ENCODE data around the gene CXorf38.
"Not testable (repeated sequence)": the region's sequence is repeated elsewhere in the genome, so short reads cannot be mapped to it uniquely, and the experiment has no call there.

The CXorf38 gene

GRCh38 chrX:40625294-40625693, 22.1 kb downstream of the CXorf38 start:
- no peak for DNase-seq (ENCODE audit: low read depth)

- no peak for DNase-seq (ENCODE audit: low read depth)
Observed at GRCh38 chrX:40623665-40624064, 23.7 kb downstream of the CXorf38 start.

GRCh38 chrX:40623139-40623536, 24.2 kb downstream of the CXorf38 start, which contains the start of gene MPC1L:
Gene MPC1L, plus strand, starts transcription at chrX:40623428. Its CDS starts 138 bp downstream, at chrX:40623566.
- no peak for DNase-seq (ENCODE audit: low read depth)

- no peak for DNase-seq (ENCODE audit: low read depth)
Observed at GRCh38 chrX:40622479-40623138, 24.8 kb downstream of the CXorf38 start.

DNA sequence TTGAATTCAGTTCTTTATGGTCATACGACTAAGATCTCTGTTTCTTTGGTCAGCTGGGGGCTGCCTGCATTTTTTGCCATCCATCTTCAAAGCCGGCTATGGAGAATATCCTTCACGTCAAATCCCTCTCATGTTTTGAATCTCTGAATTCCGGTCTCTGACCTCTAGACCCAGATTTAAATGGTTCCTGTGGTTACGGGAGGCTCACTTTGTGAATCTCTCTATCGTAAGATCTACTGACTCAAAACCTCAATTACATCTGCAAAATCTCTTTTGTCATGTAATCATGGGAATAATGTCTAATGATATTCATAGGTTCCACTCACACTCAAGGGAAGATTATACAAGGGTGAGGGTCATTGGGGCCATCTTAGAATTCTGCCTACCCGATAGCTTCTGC, 29.8 kb downstream of the CXorf38 start:
- no peak for DNase-seq (ENCODE audit: low read depth)

DNA sequence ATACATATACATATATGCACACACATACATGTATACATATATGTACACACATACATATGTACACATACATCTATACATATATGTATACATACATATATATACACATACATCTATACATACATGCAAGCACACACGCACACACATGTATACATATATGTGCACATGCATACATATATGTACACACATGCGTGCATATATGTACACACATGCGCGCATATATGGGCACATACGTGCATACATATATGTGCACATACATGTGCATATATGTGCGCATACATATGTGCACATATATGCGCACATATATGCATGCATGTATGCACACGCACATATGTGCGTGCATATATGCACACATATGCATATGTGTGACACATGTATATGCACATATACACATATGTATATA, 31.4 kb downstream of the CXorf38 start:
- no peak for DNase-seq (ENCODE audit: low read depth)

DNA sequence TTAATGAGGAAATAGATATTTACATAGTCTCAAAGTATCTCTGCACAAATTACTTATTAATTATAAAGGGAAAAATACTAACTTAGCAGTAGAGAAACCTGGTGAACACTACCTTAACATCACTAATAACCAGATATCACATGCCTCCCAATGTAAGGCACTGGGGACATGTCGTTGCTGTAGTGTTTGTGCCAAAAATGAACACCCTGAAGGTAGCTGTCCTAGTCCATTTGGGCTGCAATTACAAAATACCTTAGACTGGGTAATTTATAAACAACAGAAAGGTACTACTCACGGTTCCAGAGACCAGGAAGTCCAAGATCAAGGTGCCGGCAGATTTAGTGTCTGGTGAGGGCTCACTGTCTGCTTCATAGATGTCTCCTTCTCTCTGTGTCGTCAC, 34.9 kb downstream of the CXorf38 start:
- DNase-seq (ENCODE audit: low read depth) = no peak

GRCh38 chrX:40607381-40607780, 40.0 kb downstream of the CXorf38 start:
- DNase-seq (ENCODE audit: low read depth) = no peak

GRCh38 chrX:40603446-40603845, 43.9 kb downstream of the CXorf38 start:
- DNase-seq (ENCODE audit: low read depth) = no peak

- not testable (repeated sequence) for DNase-seq (ENCODE audit: low read depth)
Observed at GRCh38 chrX:40589616-40590321, 57.6 kb downstream of the CXorf38 start.

GRCh38 chrX:40587623-40588022, 59.7 kb downstream of the CXorf38 start:
- DNase-seq (ENCODE audit: low read depth) = not testable (repeated sequence)

GRCh38 chrX:40582811-40583210, 64.5 kb downstream of the CXorf38 start:
- no peak for DNase-seq (ENCODE audit: low read depth)

GRCh38 chrX:40582178-40582577, 65.2 kb downstream of the CXorf38 start:
- not testable (repeated sequence) for DNase-seq (ENCODE audit: low read depth)

DNA sequence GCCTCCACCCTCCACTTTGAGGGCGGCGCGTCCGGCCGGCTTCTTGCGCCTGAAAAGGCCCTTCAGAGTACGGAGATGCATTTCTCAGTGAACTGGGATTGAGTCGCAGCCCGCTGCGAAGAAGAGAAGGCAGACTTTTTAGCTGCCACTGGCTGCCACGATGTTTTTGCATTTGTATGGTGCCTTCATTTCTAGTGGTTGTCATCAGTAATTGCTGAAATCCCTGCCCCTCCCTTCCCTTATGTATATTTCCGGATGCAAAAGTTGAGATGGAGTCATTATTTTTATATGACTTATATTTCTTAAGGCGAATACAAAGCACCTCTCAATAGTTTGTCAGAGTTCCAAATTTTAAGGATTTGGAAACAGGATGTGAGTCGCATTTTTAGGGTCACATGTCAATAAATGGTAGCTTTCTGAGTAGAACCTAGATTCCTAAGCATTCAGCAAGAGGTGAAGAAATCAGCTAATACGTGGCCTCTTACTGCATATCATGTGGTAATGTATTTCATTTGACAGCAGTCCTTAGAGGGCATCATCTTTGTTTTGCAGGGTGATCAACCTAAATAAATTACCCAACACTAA, 65.9 kb downstream of the CXorf38 start:
- DNase-seq (ENCODE audit: low read depth) = no peak

DNA sequence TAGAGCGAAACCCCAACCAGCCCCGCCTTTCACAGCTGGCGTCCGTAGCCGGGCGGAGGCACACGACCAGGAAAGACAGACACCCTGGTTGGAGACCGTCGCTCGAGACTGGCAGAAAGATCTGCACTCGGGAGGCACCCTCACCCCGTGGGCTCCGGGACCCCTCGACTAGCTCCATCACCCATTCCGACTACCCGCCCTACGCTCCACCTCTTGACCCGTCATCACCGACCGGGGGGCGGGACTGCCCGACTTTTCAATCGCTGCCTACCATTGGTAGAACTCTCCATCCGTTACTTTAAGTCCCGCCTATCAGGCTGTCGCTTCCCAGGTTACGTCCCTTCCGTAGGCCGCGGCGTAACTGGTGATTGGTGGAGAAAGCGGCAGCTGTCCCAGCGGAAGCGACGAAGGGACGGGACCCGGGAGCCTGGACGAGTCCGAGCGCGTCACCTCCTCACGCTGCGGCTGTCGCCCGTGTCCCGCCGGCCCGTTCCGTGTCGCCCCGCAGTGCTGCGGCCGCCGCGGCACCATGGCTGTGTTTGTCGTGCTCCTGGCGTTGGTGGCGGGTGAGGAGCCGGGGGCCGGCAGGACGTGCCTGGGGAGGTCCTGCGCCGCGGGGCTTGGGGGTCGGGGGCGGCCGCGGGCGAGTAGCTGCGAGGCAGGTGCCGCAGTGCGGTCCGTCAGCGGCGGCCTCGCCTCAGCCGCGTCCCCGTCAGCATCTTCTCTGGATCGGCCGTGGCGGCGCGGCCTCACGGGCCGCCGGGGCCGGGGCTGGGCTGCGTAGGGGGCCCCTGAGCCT, 66.6 kb downstream of the CXorf38 start, which contains the start of gene ATP6AP2:
Gene ATP6AP2 (plus strand): TSS at position 434 of the 799 bp plus-strand sequence. CDS start 96 bp downstream, at position 530.
- DNase-seq (ENCODE audit: low read depth) = peak; percentile 78

DNA sequence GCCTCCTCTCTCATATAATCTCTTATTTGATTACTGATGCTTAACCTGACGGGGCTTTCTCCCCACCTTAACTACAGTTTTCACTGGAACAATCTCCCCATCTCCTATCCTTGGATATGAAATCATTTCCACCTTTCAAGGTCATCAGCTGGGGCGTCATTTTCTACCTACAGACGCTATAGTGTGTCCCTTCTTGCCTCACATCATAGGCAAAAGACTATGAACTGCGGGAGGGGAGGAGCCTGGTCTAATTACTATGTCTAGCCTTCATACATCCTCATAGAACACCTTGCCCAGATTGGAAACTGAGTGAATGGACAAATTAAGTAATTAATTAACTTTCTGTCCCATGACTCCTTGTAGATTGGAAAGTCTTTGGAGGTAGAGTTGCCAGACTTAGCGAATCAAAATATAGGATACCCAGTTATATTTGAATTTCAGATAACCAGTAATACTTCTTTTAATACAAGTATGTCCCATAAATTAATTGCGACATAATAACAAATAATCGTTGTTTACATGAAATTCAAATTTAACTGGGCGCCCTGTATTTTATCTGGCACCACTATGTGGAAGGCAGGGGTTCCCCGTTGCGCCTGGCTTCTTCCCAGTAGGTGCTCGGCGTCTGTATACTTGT, 67.3 kb downstream of the CXorf38 start:
- no peak for DNase-seq (ENCODE audit: low read depth)

- no peak for DNase-seq (ENCODE audit: low read depth)
Observed at GRCh38 chrX:40579141-40579540, 68.2 kb downstream of the CXorf38 start.

DNA sequence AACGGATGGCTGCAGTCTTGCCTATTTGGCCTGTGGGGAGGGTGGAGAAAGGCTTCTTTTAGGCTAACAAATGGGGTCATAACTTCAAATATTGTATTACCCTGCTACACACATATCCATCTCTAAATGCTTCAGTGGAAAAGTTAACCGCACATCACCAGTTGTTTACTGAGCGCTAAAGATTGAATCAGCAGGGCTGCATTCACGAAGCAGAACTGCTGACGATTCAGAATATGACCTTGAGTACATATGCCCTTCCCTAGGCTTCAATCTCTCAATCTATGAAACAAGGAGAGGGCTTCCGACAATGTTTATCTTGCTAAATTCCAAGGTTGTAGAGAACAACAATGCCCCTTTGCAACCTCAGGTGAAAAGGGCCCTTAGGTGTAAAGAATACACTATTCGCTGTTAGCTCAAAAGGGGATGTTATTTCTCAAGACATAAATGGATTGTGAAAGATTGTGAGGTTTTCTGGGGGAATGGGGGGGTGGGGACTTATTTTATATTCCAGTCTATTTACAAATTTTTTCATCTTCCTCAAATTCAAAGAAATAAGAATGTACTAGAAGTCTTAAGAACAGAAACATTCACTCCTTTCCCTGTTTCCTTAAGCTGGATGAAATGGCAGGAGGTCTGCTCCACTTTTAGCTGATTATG, 69.2 kb downstream of the CXorf38 start:
- no peak for DNase-seq (ENCODE audit: low read depth)

Data from stimulated activated CD8-positive, alpha-beta memory T cell treated with anti-CD3 and anti-CD28 coated beads, Interleukin-4, amount 100 ng/mL, for 24 hours (primary cell).